Left lobe of liver (tissue), 1 donor: ENCODE measurements around the gene ARL10. TPM values are rescaled to one million over a fixed set of nuclear protein-coding genes. Genes with fewer than 3 reads are reported as not detected.

Experiments
- total RNA-seq: library from RNA; stranded (reverse); gene quantifications from one replicate; pipeline ENCODE4 v1.2.1, GENCODE V29; 2021
- donor health status: DM: no; HTN: yes; CAD: no.

Gene ARL10
- total RNA-seq, 1 donor from 2014 or later: 1.8 TPM

Other genes starting within 250 kb of the ARL10 start
- gene SIMC1, start 127.1 kb upstream of the ARL10 start, total RNA-seq: 11.7 TPM
- 51.9 TPM for gene KIAA1191, start 3.7 kb upstream of the ARL10 start, total RNA-seq
- gene NOP16, start 23.1 kb downstream of the ARL10 start, total RNA-seq: 12.0 TPM
- gene HIGD2A, start 23.3 kb downstream of the ARL10 start, total RNA-seq: 49.2 TPM
- gene CLTB, start 51.1 kb downstream of the ARL10 start, total RNA-seq: 37.3 TPM
- 16.5 TPM for gene FAF2, start 82.9 kb downstream of the ARL10 start, total RNA-seq
- gene RNF44, start 171.9 kb downstream of the ARL10 start, total RNA-seq: 15.3 TPM
- gene CDHR2, start 183.9 kb downstream of the ARL10 start, total RNA-seq: 87.3 TPM
- 0.18 TPM for gene GPRIN1, start 244.7 kb downstream of the ARL10 start, total RNA-seq